Measurements from ENCODE around the gene WDR93. TPM values are rescaled to one million over a fixed set of nuclear protein-coding genes. Genes with fewer than 3 reads are reported as not detected.
A peak's percentile ranks its signal among the peaks of the same experiment; 100 is the strongest.

The WDR93 gene
- total and polyA plus RNA-seq, 8 donors, result 0.20 to 2.1 (median 1.4) TPM

GRCh38 chr15:89777073-89777751, 86.6 kb downstream of the WDR93 start:
- Histone ChIP-seq H3K27ac (no peak overlapping the region), H3K4me3 (peak overlapping the region in 1 of 2 donors; percentile 22), H3K9me3 (no peaks in the 10 kb centered on the region), H3K27me3 (peaks cover 0 to 22% of the 10 kb centered on the region in 2 donors), H3K4me1 (peaks cover 7 to 36% of the 10 kb centered on the region in 2 donors), H3K36me3 (no peaks in the 10 kb centered on the region)
- intact Hi-C loops (cut with DNase I), result no loop called here
- TF ChIP-seq CTCF (IDR thresholded peaks at IDR 0.05), result no peak
- ATAC-seq, result no peak
- DNase-seq, result no peak

- intact Hi-C loops (cut with DNase I), result no loop called here
Measured at GRCh38 chr15:89777782-89778380, 87.3 kb downstream of the WDR93 start.

GRCh38 chr15:89778861-89779260, 88.2 kb downstream of the WDR93 start:
- Histone ChIP-seq H3K27me3 (peaks cover 0 to 22% of the 10 kb centered on the region in 2 donors), H3K4me1 (peaks cover 7 to 42% of the 10 kb centered on the region in 2 donors), H3K9me3 (no peaks in the 10 kb centered on the region), H3K4me3 (no peak overlapping the region), H3K36me3 (no peaks in the 10 kb centered on the region), H3K27ac (no peak overlapping the region)
- TF ChIP-seq CTCF (IDR thresholded peaks at IDR 0.05), result no peak
- no peak for ATAC-seq
- intact Hi-C loops (cut with DNase I), result no loop called here
- no peak for DNase-seq

More at GRCh38 chr15:89777782-89778380, 87.3 kb downstream of the WDR93 start:
- Histone ChIP-seq H3K4me3 (no peak overlapping the region), H3K36me3 (no peaks in the 10 kb centered on the region), H3K9me3 (no peaks in the 10 kb centered on the region), H3K4me1 (peaks cover 7 to 42% of the 10 kb centered on the region in 2 donors), H3K27me3 (peaks cover 0 to 22% of the 10 kb centered on the region in 2 donors), H3K27ac (no peak overlapping the region)
- DNase-seq, result no peak
- no peak for ATAC-seq
- TF ChIP-seq CTCF (IDR thresholded peaks at IDR 0.05), result no peak

- intact Hi-C loops (cut with DNase I), result no loop called here
- Histone ChIP-seq H3K36me3 (peaks cover 0 to 15% of the 10 kb centered on the region in 2 donors), H3K27me3 (peaks cover 0 to 19% of the 10 kb centered on the region in 2 donors), H3K9me3 (no peaks in the 10 kb centered on the region), H3K4me1 (peaks cover 7 to 42% of the 10 kb centered on the region in 2 donors), H3K4me3 (no peak overlapping the region), H3K27ac (no peak overlapping the region)
- DNase-seq, result no peak
- TF ChIP-seq CTCF (IDR thresholded peaks at IDR 0.05), result no peak
- no peak for ATAC-seq
Measured at GRCh38 chr15:89780601-89781000, 90.0 kb downstream of the WDR93 start.

- peak overlapping the region in 1 of 2 donors; percentile 30 for H3K27ac ChIP-seq
- peaks cover 3 to 38% of the 10 kb centered on the region in 2 donors for H3K4me1 ChIP-seq
- H3K4me3 ChIP-seq, result no peak overlapping the region
- no peak for TF ChIP-seq CTCF (IDR thresholded peaks at IDR 0.05)
- peaks cover 0 to 15% of the 10 kb centered on the region in 2 donors for H3K27me3 ChIP-seq
- no peaks in the 10 kb centered on the region for H3K9me3 ChIP-seq
- H3K36me3 ChIP-seq, result peaks cover 0 to 19% of the 10 kb centered on the region in 2 donors
- peak in 1 of 4 donors; percentile 58 for DNase-seq
- intact Hi-C loops (cut with DNase I), result no loop called here
- ATAC-seq, result no peak
Measured at GRCh38 chr15:89781055-89781454, 90.4 kb downstream of the WDR93 start.
